NCI-H1105 (cell line): Measurements from ENCODE around the gene PCSK6.
"Not testable (repeated sequence)": the region's sequence is repeated elsewhere in the genome, so short reads cannot be mapped to it uniquely, and the experiment has no call there.

Experiments used
- DNase-seq: peaks from one replicate; lab custom pipeline; 2025; lab: John Stamatoyannopoulos, UW

The PCSK6 gene

GRCh38 chr15:101429646-101430045 lies 59.9 kb downstream of the PCSK6 start:
- DNase-seq: no peak

- DNase-seq: no peak
These were observed 60.3 kb downstream of the PCSK6 start for GRCh38 chr15:101429191-101429590.

GRCh38 chr15:101428758-101429157 lies 60.7 kb downstream of the PCSK6 start:
- no peak for DNase-seq

GRCh38 chr15:101427606-101428487 lies 61.7 kb downstream of the PCSK6 start:
- DNase-seq: no peak

GRCh38 chr15:101426761-101427333 lies 62.7 kb downstream of the PCSK6 start:
- DNase-seq: no peak

GRCh38 chr15:101425787-101426365 lies 63.6 kb downstream of the PCSK6 start:
- DNase-seq: no peak

- DNase-seq: no peak
These were observed 64.5 kb downstream of the PCSK6 start for GRCh38 chr15:101424984-101425383.

GRCh38 chr15:101420232-101420631 lies 69.3 kb downstream of the PCSK6 start:
- DNase-seq: no peak

GRCh38 chr15:101416475-101416874 lies 73.0 kb downstream of the PCSK6 start:
- not testable (repeated sequence) for DNase-seq

GRCh38 chr15:101413239-101413638 lies 76.3 kb downstream of the PCSK6 start:
- no peak for DNase-seq

- no peak for DNase-seq
These were observed 77.9 kb downstream of the PCSK6 start for GRCh38 chr15:101411581-101411980.

- DNase-seq: no peak
These were observed 78.4 kb downstream of the PCSK6 start for GRCh38 chr15:101411085-101411484.

GRCh38 chr15:101410612-101411011 lies 78.9 kb downstream of the PCSK6 start:
- DNase-seq: no peak

GRCh38 chr15:101409621-101410020 lies 79.9 kb downstream of the PCSK6 start:
- no peak for DNase-seq

GRCh38 chr15:101407966-101408775 lies 81.3 kb downstream of the PCSK6 start:
- DNase-seq: no peak

GRCh38 chr15:101407439-101407838 lies 82.1 kb downstream of the PCSK6 start:
- DNase-seq: no peak

- no peak for DNase-seq
These were observed 82.8 kb downstream of the PCSK6 start for GRCh38 chr15:101406526-101407195.

GRCh38 chr15:101406036-101406435 lies 83.5 kb downstream of the PCSK6 start:
- no peak for DNase-seq

- no peak for DNase-seq
These were observed 85.3 kb downstream of the PCSK6 start for GRCh38 chr15:101404245-101404644.

GRCh38 chr15:101402883-101403282 lies 86.6 kb downstream of the PCSK6 start:
- DNase-seq: not testable (repeated sequence)

- no peak for DNase-seq
These were observed 88.2 kb downstream of the PCSK6 start for GRCh38 chr15:101401286-101401685.

- no peak for DNase-seq
These were observed 90.1 kb downstream of the PCSK6 start for GRCh38 chr15:101399431-101399830.
